ENCODE measurements around the gene YWHAQ. TPM values are rescaled to one million over a fixed set of nuclear protein-coding genes. Genes with fewer than 3 reads are reported as not detected.
"Not testable (repeated sequence)": the region's sequence is repeated elsewhere in the genome, so short reads cannot be mapped to it uniquely, and the experiment has no call there.

YWHAQ gene
- total RNA-seq, 4 donors from 2014 or later = 223 to 239 (median 230) TPM

DNA sequence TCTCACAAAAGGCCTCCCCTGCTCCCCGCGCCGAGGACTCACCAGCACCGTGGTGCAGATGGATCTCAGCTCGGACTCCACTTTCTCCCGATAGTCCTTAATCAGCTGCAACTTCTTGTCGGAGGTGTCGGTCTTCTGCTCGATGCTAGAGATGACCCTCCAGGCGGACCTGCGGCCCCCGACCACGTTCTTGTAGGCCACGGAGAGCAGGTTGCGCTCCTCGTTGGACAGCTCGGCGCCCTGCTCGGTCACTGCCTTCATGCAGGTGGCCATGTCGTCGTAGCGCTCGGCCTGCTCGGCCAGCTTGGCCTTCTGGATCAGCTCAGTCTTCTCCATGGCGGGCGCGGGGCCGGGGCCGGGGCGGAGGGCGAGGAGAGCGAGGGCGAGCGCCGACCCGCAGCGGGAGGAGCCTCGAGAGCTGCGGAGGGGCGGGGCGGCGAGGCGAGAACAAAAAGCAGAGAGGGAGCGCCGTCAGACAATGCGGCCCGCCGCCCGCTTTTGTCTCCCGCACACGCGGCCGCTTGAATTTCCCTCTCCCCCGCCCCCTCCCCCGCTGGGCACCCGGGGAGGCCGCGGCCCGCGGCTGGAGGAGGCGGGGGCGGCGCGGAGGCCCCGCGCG is 571 bp downstream of the YWHAQ start:
- Histone ChIP-seq H3K27me3 (no peaks in the 10 kb centered on the region), H3K4me3 (peak overlapping the region; percentile 71 to 84 (median 81)), H3K4me1 (peaks cover 41 to 55% (median 54%) of the 10 kb centered on the region in 4 donors), H3K9me3 (no peaks in the 10 kb centered on the region), H3K27ac (replicated peaks in 1 of 4) (peak overlapping the region; percentile 92 to 98 (median 96)), H3K36me3 (peaks cover 0 to 15% (median 7%) of the 10 kb centered on the region in 4 donors)
- no peak for TF ChIP-seq POLR2A (IDR thresholded peaks at IDR 0.05; ENCODE audit: low read depth)
- no peak for TF ChIP-seq EP300 (IDR thresholded peaks at IDR 0.05)
- TF ChIP-seq, protein P1, sequence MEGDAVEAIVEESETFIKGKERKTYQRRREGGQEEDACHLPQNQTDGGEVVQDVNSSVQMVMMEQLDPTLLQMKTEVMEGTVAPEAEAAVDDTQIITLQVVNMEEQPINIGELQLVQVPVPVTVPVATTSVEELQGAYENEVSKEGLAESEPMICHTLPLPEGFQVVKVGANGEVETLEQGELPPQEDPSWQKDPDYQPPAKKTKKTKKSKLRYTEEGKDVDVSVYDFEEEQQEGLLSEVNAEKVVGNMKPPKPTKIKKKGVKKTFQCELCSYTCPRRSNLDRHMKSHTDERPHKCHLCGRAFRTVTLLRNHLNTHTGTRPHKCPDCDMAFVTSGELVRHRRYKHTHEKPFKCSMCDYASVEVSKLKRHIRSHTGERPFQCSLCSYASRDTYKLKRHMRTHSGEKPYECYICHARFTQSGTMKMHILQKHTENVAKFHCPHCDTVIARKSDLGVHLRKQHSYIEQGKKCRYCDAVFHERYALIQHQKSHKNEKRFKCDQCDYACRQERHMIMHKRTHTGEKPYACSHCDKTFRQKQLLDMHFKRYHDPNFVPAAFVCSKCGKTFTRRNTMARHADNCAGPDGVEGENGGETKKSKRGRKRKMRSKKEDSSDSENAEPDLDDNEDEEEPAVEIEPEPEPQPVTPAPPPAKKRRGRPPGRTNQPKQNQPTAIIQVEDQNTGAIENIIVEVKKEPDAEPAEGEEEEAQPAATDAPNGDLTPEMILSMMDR (IDR thresholded peaks at IDR 0.05) = no peak
- no peak for TF ChIP-seq POLR2AphosphoS5 (IDR thresholded peaks at IDR 0.05)
- WGBS = 0% methylated on average over 17 of the region's 67 CpGs
- intact Hi-C loops (cut with DNase I) = loop anchor here (2.0 to 10.0 kb wide), 2 partner anchors 75 to 155 kb away; partner anchors contain the start of genes ADAM17 and IAH1
- peak; percentile 93 for DNase-seq (ENCODE audit: extremely low spot score)

DNA sequence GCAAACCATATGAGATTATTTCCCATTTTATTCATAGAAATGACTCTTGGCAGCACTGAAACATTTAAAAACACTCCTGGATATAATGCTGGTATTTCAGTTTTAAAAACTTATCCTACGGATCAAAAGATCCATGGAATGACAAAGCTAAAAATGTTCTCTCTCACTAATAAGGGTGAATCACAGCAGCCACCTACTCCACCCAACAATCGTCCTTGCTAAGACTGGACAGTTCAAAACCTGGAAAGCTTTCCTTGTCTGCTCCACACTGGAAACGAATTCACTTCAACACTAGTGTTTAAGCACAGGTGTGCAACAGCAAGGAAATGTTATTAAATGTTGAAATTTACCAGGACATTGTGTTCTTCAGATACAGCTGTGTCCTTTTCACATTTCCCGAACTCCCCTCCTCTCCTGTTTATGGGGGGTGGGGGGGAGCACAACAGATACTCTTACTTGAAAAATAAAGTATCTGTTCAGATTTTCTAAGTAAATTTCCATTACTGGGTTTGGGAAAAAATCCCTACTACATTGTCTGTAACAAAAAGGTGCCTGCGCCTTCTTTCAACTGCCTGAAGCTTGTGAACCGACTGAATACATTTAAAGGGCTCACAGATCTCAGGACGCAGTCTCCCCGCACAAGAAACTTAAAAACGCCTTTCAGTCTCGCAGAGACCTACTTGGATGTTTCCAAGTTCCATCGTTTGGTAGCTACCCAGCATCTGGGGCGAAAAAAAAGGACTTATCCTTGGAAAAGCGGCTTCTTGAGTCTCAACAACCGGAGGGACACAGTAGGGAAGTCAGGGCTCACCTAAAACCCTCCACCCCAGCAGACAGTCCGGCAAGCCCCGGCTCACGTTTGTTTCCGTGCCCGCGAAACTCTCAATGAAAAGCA is 1.3 kb downstream of the YWHAQ start:
- Histone ChIP-seq H3K4me3 (peak overlapping the region; percentile 71 to 84 (median 81)), H3K27ac (replicated peaks in 1 of 4) (peak overlapping the region; percentile 92 to 98 (median 96)), H3K36me3 (peaks cover 0 to 15% (median 7%) of the 10 kb centered on the region in 4 donors), H3K9me3 (no peaks in the 10 kb centered on the region), H3K27me3 (no peaks in the 10 kb centered on the region), H3K4me1 (peaks cover 41 to 63% (median 61%) of the 10 kb centered on the region in 4 donors)
- TF ChIP-seq, protein P1 (IDR thresholded peaks at IDR 0.05) = no peak
- TF ChIP-seq POLR2AphosphoS5 (IDR thresholded peaks at IDR 0.05) = peak in 1 of 2 donors; percentile 33
- no peak for DNase-seq (ENCODE audit: extremely low spot score)
- 2% methylated on average over 20 of the region's 20 CpGs for WGBS
- intact Hi-C loops (cut with DNase I) = loop anchor here (2.0 to 10.0 kb wide), 2 partner anchors 75 to 155 kb away; partner anchors contain the start of genes ADAM17 and IAH1

DNA sequence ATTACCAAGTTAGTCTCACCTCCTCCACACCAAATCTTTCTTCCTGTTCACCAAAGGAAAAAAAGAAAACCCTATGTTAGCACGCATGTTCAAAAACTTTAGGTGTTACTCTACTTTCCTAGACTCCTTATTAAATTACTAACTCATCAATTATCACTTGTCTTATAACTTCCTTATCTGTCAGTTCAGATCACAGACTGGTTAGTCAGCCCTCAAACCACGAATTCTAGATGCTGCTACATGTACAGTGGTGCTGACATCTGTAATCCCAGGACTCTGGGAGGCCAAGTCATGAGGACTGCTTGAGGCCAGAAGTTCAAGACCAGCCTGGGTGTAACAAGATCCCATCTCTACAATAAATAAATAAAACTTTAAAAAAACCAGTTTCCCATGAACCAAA is 3.5 kb downstream of the YWHAQ start:
- intact Hi-C loops (cut with DNase I) = no loop called here
- H3K27me3 ChIP-seq = no peaks in the 10 kb centered on the region
- H3K4me1 ChIP-seq = peaks cover 45 to 84% (median 81%) of the 10 kb centered on the region in 4 donors
- WGBS = 67% methylated on average over 2 of the region's 2 CpGs
- peak overlapping the region in 1 of 4 donors; percentile 83 for H3K4me3 ChIP-seq
- no peaks in the 10 kb centered on the region for H3K9me3 ChIP-seq
- no peak for DNase-seq (ENCODE audit: extremely low spot score)
- H3K27ac ChIP-seq (replicated peaks in 1 of 4) = no peak overlapping the region
- H3K36me3 ChIP-seq = peaks cover 0 to 22% (median 10%) of the 10 kb centered on the region in 4 donors
- TF ChIP-seq POLR2A (IDR thresholded peaks at IDR 0.05; ENCODE audit: low read depth) = no peak
- no peak for TF ChIP-seq POLR2AphosphoS5 (IDR thresholded peaks at IDR 0.05)
- no peak for TF ChIP-seq EP300 (IDR thresholded peaks at IDR 0.05)
- TF ChIP-seq, protein P1 (IDR thresholded peaks at IDR 0.05) = no peak

DNA sequence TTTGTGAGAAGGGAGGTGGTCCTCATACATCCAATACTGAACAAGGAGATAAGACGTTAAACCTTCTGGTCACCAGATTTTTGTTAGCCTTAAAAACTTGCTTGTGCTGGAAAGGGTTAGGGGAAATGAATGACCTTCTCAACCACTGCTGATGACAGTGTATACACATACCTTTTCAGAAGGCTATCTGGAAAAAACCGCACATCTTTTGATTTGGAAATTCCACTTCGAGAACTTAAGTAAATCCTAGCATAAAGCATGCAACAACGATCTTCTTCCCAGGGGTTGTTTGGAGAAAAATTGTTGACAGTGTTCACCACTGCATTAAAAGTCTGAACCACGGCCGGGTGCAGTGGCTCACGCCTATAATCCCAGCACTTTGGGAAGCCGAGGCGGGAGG is 7.6 kb downstream of the YWHAQ start:
- Histone ChIP-seq H3K36me3 (peaks cover 0 to 22% (median 7%) of the 10 kb centered on the region in 4 donors), H3K4me3 (no peak overlapping the region), H3K27ac (replicated peaks in 1 of 4) (no peak overlapping the region), H3K4me1 (peaks cover 51 to 95% (median 93%) of the 10 kb centered on the region in 4 donors), H3K27me3 (no peaks in the 10 kb centered on the region), H3K9me3 (no peaks in the 10 kb centered on the region)
- intact Hi-C loops (cut with DNase I) = no loop called here
- TF ChIP-seq POLR2AphosphoS5 (IDR thresholded peaks at IDR 0.05) (no peak), EP300 (IDR thresholded peaks at IDR 0.05) (no peak), POLR2A (IDR thresholded peaks at IDR 0.05; ENCODE audit: low read depth) (no peak)
- TF ChIP-seq, protein P1 (IDR thresholded peaks at IDR 0.05) = no peak
- 79% methylated on average over 7 of the region's 9 CpGs for WGBS
- no peak for DNase-seq (ENCODE audit: extremely low spot score)

DNA sequence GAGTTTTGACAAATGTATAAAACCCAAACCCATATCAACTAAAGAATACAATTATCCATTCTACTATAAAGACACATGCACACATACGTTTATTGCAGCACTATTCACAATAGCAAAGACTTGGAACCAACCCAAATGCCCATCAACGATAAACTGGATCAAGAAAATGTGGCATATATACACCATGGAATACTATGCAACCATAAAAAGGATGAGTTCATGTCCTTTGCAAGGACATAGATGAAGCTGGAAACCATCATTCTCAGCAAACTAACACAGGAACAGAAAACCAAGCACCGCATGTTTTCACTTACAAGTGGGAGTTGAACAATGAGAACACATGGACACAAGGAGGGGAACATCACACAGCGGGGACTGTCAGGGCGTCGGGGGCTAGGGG is 9.1 kb downstream of the YWHAQ start:
- DNase-seq (ENCODE audit: extremely low spot score); H3K27ac ChIP-seq (replicated peaks in 1 of 4); intact Hi-C loops (cut with DNase I); H3K27me3 ChIP-seq; H3K9me3 ChIP-seq; H3K4me3 ChIP-seq: not testable (repeated sequence)
- Histone ChIP-seq H3K36me3 (peaks cover 0 to 16% (median 5%) of the 10 kb centered on the region in 4 donors), H3K4me1 (peaks cover 39 to 85% (median 82%) of the 10 kb centered on the region in 4 donors)
- whole genome bisulfite sequencing = 90% methylated on average over 6 of the region's 6 CpGs
